B cell (primary cell): ENCODE data around the gene PPP4C. TPM values are rescaled to one million over a fixed set of nuclear protein-coding genes. Genes with fewer than 3 reads are reported as not detected.
A peak's percentile ranks its signal among the peaks of the same experiment; 100 is the strongest.

ENCODE experiments used
- ATAC-seq: fragments of 200-7000 bp; cut with Tn5 transposase; one replicate; pipeline ENCODE4 v1.10.0; 2021; ENCODE audit warnings: low read depth, mild to moderate bottlenecking, moderate number of reproducible peaks, moderate library complexity
- CTCF ChIA-PET: fragments of 350-600 bp; sonication (Branson Sonifier 250); formaldehyde crosslinking; loops from one replicate; lab custom pipeline; 2021; ENCODE audit warnings: antibody characterized with exemption, inconsistent platforms; lab: Charles Lee
- POLR2A ChIA-PET: fragments of 350-600 bp; sonication (Branson Sonifier 250); formaldehyde crosslinking; loops from one replicate; lab custom pipeline; 2021; ENCODE audit warnings: antibody characterized with exemption; lab: Charles Lee
- DNase-seq: peaks from one replicate; pipeline ENCODE4 v3.0.0; 2013
- H2AFZ ChIP-seq: 2 replicates; pipeline ENCODE4 v1.6.1; 2012; ENCODE audit warnings: mild to moderate bottlenecking, low read depth, low read length; ENCODE audit not compliant: insufficient read depth, poor library complexity, severe bottlenecking
- H3K27ac ChIP-seq, 2 donors: 1 replicate in 1 of 2; 2 replicates in 1 of 2; pipeline ENCODE4 v1.5.1; 2012 to 2013; ENCODE audit warnings: low read length in 2 of 2, mild to moderate bottlenecking in 2 of 2, moderate library complexity in 1 of 2
- H3K27me3 ChIP-seq, 4 experiments: fragments of 200-600 bp in 1 of 4; sonication (generic) in 1 of 4; replicated peaks in 1 of 4; 1 replicate in 2 of 4; 2 replicates in 2 of 4; pipeline versions ENCODE4 v1.6.1 to v1.7.0; 2013 to 2016; ENCODE audit warnings: low read length in 3 of 4, mild to moderate bottlenecking in 2 of 4, mixed read lengths in 1 of 4, moderate library complexity in 1 of 4; ENCODE audit not compliant: insufficient read depth in 4 of 4, control insufficient read depth in 3 of 4; ENCODE audit errors: control extremely low read depth in 1 of 4
- H3K36me3 ChIP-seq, 2 experiments: replicated peaks in 1 of 2; 1 replicate in 1 of 2; 2 replicates in 1 of 2; pipeline versions ENCODE4 v1.6.1 to v1.7.1; 2013; ENCODE audit warnings: low read length in 1 of 2; ENCODE audit not compliant: insufficient read depth in 2 of 2, control insufficient read depth in 1 of 2; ENCODE audit errors: control extremely low read depth in 1 of 2, extremely low read depth in 1 of 2
- H3K4me1 ChIP-seq, 2 donors: fragments of 200-600 bp in 1 of 2; sonication (generic) in 1 of 2; 1 replicate in 1 of 2; 2 replicates in 1 of 2; pipeline versions ENCODE4 v1.5.1 to v1.6.1; 2013 to 2017; ENCODE audit warnings: low read length in 2 of 2; ENCODE audit not compliant: control insufficient read depth in 2 of 2, insufficient read depth in 2 of 2
- H3K4me2 ChIP-seq: replicated peaks from 2 replicates; pipeline ENCODE3; 2012; ENCODE audit warnings: mild to moderate bottlenecking, low read depth, low read length; ENCODE audit not compliant: poor library complexity, severe bottlenecking
- H3K4me3 ChIP-seq, 5 experiments: fragments of 200-600 bp in 1 of 5; sonication (generic) in 1 of 5; 1 replicate in 3 of 5; 2 replicates in 2 of 5; pipeline versions ENCODE4 v1.5.1 to v1.7.0; 2011 to 2016; ENCODE audit warnings: low read length in 4 of 5, mild to moderate bottlenecking in 4 of 5, low read depth in 2 of 5, control low read depth in 1 of 5, moderate library complexity in 1 of 5; ENCODE audit not compliant: insufficient read depth in 1 of 5; ENCODE audit errors: control extremely low read depth in 1 of 5, extremely low read depth in 1 of 5
- H3K79me2 ChIP-seq: fragments of 200-600 bp; sonication (generic); one replicate; pipeline ENCODE4 v1.6.0; 2016; ENCODE audit warnings: low read length; ENCODE audit not compliant: control insufficient read depth, insufficient read depth
- H3K9ac ChIP-seq: fragments of 200-600 bp; sonication (generic); 2 replicates; pipeline ENCODE4 v1.6.1; 2017; ENCODE audit warnings: mild to moderate bottlenecking, low read length, moderate library complexity
- H3K9me3 ChIP-seq, 3 donors: one replicate each; pipeline versions ENCODE4 v1.6.1 to v1.7.1; 2013; ENCODE audit warnings: low read length in 2 of 3; ENCODE audit not compliant: control insufficient read depth in 2 of 3, insufficient read depth in 1 of 3; ENCODE audit errors: control extremely low read depth in 1 of 3
- H4K20me1 ChIP-seq: 2 replicates; pipeline ENCODE4 v1.6.0; 2012; ENCODE audit warnings: mild to moderate bottlenecking, low read length; ENCODE audit not compliant: insufficient read depth, control insufficient read depth, poor library complexity, severe bottlenecking
- H3K27ac Mint-ChIP-seq: one replicate; pipeline ENCODE4 v1.8.0; 2021; ENCODE audit warnings: mixed read lengths
- H3K27me3 Mint-ChIP-seq: one replicate; pipeline ENCODE4 v1.8.0; 2021; ENCODE audit warnings: mixed read lengths
- H3K4me1 Mint-ChIP-seq: one replicate; pipeline ENCODE4 v1.8.0; 2021; ENCODE audit warnings: mixed read lengths
- H3K4me3 Mint-ChIP-seq: one replicate; pipeline ENCODE4 v1.8.0; 2021; ENCODE audit warnings: mixed read lengths
- H3K9me3 Mint-ChIP-seq: one replicate; pipeline ENCODE4 v1.8.0; 2022; ENCODE audit warnings: mixed read lengths; ENCODE audit not compliant: insufficient read depth
- EZH2 ChIP-seq: IDR thresholded peaks from 2 replicates; pipeline ENCODE4 v1.6.1; 2012; ENCODE audit warnings: borderline replicate concordance, low read depth, mild to moderate bottlenecking, moderate library complexity, low read length; ENCODE audit not compliant: insufficient read depth, poor library complexity, severe bottlenecking
- WGBS: methylation state at CpG from one replicate; pipeline ENCODE4 v1.1.5; 2013; ENCODE audit warnings: missing lambda C conversion rate; ENCODE audit not compliant: insufficient coverage; 5-methylcytosine and 5-hydroxymethylcytosine counted together
- intact Hi-C: fragments of 100-400 bp; cut with micrococcal nuclease; formaldehyde crosslinking; loops from one replicate; pipeline ENCODE4 v1.10.0; 2022
- polyA plus RNA-seq: library from polyadenylated mRNA; depleted of rRNA; stranded (reverse); fragments of >200 nt; gene quantifications from 2 replicates; pipeline ENCODE4 v1.2.3, GENCODE V29; 2012
- total RNA-seq, 2 donors: library from RNA; stranded (reverse); fragments of 120-200 nt in 1 of 2; gene quantifications; 1 replicate in 1 of 2; 2 replicates in 1 of 2; pipeline versions ENCODE4 v1.2.3 to v1.2.4, GENCODE V29; 2013 to 2022
- TF ChIP-seq, protein P1 (sequence below): fragments of 200-600 bp; IDR thresholded peaks from one replicate; pipeline ENCODE4 v1.8.0; 2022; ENCODE audit warnings: antibody characterized with exemption, mild to moderate bottlenecking

The PPP4C gene
- total and polyA plus RNA-seq, 2 donors (not counting 1 experiment from before 2014, with no cell fraction given) = 93.3 to 106 TPM

GRCh38 chr16:30030011-30030685 lies 45.6 kb upstream of the PPP4C start:
- ATAC-seq (no peak), DNase-seq (no peak)
- Histone ChIP-seq H2AFZ (no peak overlapping the region), H3K9ac (no peak overlapping the region), H3K27me3 (peaks cover 0 to 66% (median 29%) of the 10 kb centered on the region in 4 experiments), H3K4me1 (peaks cover 10 to 21% of the 10 kb centered on the region in 2 donors), H3K4me2 (peak overlapping the region; percentile 56), H3K4me3 (no peak overlapping the region), H4K20me1 (no peaks in the 10 kb centered on the region), H3K36me3 (no peaks in the 10 kb centered on the region), H3K79me2 (no peaks in the 10 kb centered on the region), H3K9me3 (peaks cover 0 to 15% (median 0%) of the 10 kb centered on the region in 3 donors), H3K27ac (no peak overlapping the region)
- H3K9me3 Mint-ChIP-seq = no peaks in the 10 kb centered on the region
- ChIA-PET POLR2A (no interaction called here), CTCF (interaction anchor here (1.5 to 3.3 kb wide), 3 partner anchors 9 to 24 kb away, joined by 4 to 18 read pairs (median 5); no protein-coding TSS in a partner anchor)
- WGBS = 27% methylated on average over 19 of the region's 23 CpGs
- peaks cover 55% of the 10 kb centered on the region for H3K27me3 Mint-ChIP-seq
- H3K4me1 Mint-ChIP-seq = peaks cover 10% of the 10 kb centered on the region
- TF ChIP-seq, protein P1, sequence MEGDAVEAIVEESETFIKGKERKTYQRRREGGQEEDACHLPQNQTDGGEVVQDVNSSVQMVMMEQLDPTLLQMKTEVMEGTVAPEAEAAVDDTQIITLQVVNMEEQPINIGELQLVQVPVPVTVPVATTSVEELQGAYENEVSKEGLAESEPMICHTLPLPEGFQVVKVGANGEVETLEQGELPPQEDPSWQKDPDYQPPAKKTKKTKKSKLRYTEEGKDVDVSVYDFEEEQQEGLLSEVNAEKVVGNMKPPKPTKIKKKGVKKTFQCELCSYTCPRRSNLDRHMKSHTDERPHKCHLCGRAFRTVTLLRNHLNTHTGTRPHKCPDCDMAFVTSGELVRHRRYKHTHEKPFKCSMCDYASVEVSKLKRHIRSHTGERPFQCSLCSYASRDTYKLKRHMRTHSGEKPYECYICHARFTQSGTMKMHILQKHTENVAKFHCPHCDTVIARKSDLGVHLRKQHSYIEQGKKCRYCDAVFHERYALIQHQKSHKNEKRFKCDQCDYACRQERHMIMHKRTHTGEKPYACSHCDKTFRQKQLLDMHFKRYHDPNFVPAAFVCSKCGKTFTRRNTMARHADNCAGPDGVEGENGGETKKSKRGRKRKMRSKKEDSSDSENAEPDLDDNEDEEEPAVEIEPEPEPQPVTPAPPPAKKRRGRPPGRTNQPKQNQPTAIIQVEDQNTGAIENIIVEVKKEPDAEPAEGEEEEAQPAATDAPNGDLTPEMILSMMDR = no peak
- no peak for TF ChIP-seq EZH2
- H3K27ac Mint-ChIP-seq = no peak overlapping the region
- intact Hi-C loops = no loop called here
- H3K4me3 Mint-ChIP-seq = peak overlapping the region; percentile 5

- under 1% methylated on average over 19 of the region's 27 CpGs for WGBS
- Mint-ChIP-seq H3K4me3 (peak within 1 kb of the TSS; percentile 49), H3K27ac (no peak within 1 kb of the TSS), H3K27me3 (peaks cover 60% of the 10 kb centered on the region), H3K9me3 (no peaks in the 10 kb centered on the region), H3K4me1 (peaks cover 10% of the 10 kb centered on the region)
- Histone ChIP-seq H3K27me3 (peaks cover 0 to 61% (median 29%) of the 10 kb centered on the region in 4 experiments), H3K36me3 (no peaks in the 10 kb centered on the region), H3K9ac (no peak within 1 kb of the TSS), H3K4me3 (no peak within 1 kb of the TSS), H3K4me1 (peaks cover 10 to 21% of the 10 kb centered on the region in 2 donors), H3K4me2 (peak within 1 kb of the TSS; percentile 56), H4K20me1 (no peaks in the 10 kb centered on the region), H2AFZ (no peak within 1 kb of the TSS), H3K27ac (no peak within 1 kb of the TSS), H3K79me2 (no peaks in the 10 kb centered on the region), H3K9me3 (peaks cover 0 to 15% (median 0%) of the 10 kb centered on the region in 3 donors)
- TF ChIP-seq, protein P1 = no peak
- TF ChIP-seq EZH2 = no peak
- peak; percentile 31 for ATAC-seq
- POLR2A ChIA-PET = interaction anchor here (0.5 kb wide), 1 partner anchor 241 kb away, joined by 3 read pairs; the partner anchor contains the start of gene KIF22
- no peak for DNase-seq
- CTCF ChIA-PET = interaction anchor here (1.0 to 3.3 kb wide), 7 partner anchors 9 to 339 kb away, joined by 3 to 18 read pairs (median 5); no protein-coding TSS in a partner anchor
- intact Hi-C loops = no loop called here
These were observed 44.9 kb upstream of the PPP4C start, which contains the start of gene TLCD3B for GRCh38 chr16:30030841-30031413. Gene TLCD3B (minus strand): TSS chr16:30031271. CDS start chr16:30030527, 744 bp downstream.
